GM19351 (cell line): ENCODE results near the gene PRDX3.
"Not testable (repeated sequence)": the region's sequence is repeated elsewhere in the genome, so short reads cannot be mapped to it uniquely, and the experiment has no call there.

Experiments used
- ATAC-seq: cut with Tn5 transposase; IDR thresholded peaks from one replicate; pipeline ENCODE4 v1.9.1; 2021; ENCODE audit warnings: mild to moderate bottlenecking, moderate library complexity; ENCODE audit not compliant: unreplicated experiment

The PRDX3 gene

DNA sequence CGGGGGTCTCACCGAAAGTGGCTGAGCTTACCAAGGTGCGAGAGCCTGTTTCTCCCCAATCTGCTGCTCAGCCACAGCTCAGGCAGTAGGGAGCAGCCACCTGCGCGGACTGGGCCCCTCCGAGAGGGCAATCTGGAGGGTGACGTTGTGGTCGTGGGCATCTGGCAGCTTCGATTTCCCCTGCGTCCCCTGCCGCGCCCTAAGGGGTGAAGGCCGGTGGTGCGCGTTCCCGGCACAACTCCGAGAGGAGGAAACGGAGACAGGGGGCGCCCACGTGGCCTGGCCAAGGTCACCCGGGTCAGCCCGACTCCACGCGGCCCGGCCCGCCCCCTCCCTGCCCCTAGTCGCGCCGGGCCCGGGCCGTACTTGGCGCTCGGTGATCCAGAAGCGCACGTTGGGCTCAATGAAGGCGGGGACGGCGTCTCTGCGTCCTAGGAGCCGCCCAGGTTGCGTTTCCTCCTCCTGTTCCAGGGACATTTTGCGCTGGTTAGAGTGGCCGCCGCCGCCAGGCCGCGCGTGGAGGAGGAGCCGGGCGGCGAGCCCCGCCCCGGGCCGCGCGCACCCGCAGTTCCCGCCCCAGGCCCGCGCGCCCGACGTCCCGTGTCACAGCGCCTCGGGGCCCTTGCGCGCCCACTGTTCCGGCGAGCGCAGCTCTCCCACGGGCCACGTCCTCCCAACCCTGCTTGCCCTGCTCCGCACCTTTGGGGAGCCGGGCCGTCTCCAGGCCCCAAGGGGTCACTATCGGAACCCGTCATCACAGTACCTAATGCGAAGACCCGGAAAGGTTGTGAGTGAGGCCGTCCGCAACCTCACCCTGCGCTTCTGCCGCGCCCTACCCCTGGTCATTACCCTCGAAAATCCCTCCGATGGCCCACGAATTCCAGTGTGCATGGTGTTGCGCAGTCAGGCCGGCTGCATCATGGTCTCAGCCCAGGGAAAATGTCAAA is 13.2 kb downstream of the PRDX3 start, which contains the start of gene SFXN4:
TSS of gene SFXN4 (minus strand) at position 544 of the 947 bp plus-strand sequence. CDS start at position 477, 67 bp downstream.
- ATAC-seq = peak; percentile 89

DNA sequence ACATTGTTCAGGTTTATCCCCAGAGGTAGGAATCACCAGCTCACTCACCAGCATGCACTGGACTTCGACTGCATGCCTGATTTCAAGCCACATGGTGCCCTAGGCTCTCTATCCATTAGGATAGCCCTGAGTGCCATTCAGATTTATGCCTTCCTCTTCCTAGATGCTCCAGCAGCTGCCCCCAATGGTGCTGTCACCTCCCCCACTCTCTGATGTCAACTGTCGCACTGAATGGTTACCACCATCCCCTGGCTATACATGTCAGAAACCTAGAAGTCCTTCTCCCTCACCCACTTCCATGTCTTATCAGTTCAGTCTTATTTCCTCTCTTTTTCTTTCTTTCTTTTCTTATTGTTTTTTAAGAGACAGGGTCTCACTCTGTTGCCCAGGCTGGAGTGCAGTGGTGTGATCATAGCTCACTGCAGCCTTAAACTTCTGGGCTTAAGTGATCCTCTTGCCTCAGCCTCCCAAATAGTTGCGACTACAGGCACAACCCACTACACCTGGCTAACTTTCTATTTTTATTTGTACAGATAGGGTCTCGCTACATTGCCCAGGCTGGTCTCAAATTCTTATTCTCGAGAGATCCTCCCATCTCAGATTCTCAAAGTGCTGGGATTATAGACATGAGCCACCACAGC is 16.0 kb downstream of the PRDX3 start:
- ATAC-seq = no peak

DNA sequence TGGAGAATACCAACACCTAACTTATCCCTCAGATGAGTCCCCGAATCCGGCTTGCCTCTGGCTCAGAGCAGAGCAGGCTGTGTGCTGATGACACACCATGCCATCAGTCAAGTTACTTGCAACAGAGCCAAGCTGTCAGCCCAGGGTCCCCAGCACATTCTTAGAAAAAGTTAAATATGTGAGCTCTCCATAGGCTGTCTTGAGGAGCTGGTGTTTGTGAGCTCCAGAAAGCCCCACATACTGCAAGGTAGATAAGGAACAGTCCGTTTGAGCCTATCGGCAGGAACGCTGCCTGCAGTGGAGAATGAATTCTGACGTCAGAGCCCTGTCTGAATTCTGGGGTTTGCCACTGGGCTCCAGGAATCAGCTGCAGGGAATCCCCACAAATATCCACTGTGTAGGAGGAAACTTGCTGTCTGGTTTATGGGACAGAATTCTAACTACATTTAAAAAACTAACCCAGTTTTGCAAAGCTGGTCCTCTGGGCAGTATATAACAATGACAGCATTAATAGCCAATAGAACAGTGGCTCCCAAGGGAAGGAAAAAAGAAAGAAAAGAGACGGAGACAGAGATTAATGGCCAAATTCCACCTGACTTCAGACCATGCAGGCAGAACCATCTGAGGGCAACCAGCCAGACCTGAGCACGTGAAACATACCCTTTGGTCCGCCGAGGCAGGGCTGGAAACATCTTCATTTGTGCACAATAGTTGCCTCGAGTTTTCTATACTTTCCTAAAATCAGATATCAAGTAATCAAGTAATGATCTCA is 16.7 kb downstream of the PRDX3 start:
- ATAC-seq = no peak

DNA sequence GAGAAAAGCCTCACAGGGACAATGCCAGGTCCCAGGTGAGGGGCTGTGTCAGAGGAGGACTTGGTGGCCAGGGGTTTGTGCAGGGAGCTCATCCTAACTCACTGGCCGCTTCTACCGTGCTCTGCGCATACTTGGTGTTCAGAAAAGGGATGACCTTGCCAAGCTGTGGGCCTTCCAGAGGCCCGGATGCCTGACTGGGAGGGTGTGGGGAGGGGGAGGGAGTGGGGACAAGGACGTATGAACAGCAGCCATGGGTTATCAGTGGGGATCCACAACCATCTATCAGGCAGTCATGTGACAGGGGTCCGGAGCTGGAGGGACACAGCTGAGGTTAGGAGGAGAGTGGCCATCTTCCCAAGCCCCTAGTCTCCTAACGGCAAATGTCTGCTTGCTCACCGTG is 19.3 kb downstream of the PRDX3 start:
- ATAC-seq = no peak

DNA sequence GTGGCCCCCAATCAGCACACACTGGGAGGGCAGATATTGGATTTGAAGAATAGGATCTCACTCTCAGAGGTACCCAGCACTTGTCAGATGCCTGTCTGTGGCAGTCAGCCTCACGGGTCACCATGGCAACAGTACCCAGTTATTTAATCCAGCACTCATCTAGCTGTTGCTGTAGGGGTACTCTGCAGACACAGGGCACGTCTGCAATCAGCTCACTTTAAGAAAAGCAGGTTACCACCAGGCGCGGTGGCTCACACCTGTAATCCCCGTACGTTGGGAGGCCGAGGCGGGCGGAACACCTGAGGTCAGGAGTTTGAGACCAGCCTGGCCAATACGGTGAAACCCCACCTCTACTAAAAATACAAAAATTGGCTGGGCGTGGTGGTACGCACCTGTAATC is 25.0 kb downstream of the PRDX3 start:
- ATAC-seq = no peak

DNA sequence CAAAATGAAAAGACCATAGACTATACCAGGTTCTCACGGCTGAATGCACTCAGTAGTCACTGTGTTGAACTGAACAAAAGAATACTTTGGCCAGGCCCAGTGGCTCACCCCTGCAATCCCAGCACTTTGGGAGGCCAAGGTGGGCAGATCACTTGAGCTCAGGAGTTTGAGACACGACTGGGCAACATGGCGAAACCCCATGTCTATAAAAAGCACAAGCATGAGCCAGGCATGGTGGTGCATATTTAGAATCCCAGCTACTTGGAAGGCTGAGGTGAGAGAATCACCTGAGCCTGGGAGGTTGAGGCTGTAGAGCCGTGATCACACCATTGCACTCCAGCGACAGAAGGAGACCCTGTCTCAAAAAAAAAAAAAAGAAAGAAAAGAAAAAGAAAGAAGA is 25.6 kb downstream of the PRDX3 start:
- no peak for ATAC-seq

DNA sequence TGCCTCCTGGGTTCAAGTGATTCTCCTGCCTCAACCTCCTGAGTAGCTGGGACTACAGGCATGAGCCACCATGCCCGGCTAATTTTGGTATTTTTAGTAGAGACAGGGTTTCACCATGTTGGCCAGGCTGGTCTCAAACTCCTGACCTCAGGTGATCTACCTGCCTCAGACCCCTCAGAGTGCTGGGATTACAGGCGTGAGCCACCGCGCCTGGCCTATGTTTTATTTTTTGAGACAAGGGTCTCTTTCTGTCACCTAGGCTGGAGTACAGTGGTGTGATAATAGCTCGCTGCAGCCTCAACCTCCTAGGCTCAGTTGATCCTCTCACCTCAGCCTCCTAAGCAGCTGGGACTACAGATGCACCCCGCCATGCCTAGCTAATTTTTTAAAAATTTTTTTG is 27.0 kb downstream of the PRDX3 start:
- ATAC-seq = not testable (repeated sequence)

DNA sequence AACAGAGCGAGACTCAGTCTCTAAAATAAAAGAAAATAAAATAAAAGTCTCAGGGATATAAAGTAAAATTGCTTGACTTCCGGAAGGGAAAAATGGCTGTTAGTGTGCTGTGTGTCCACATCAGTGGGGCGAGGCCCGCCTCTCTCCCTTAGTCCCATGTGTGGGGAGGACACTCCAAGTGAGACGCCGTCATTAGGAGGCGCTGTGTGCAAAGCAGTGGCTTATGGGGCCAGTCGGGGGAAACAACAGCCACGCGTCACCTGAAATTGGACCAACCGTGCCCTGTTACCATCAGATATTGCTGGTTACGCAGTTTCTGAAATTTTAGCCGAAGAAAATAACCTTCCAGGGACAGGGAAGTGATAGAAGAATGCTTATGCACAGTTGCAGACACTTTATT is 28.9 kb downstream of the PRDX3 start:
- no peak for ATAC-seq

DNA sequence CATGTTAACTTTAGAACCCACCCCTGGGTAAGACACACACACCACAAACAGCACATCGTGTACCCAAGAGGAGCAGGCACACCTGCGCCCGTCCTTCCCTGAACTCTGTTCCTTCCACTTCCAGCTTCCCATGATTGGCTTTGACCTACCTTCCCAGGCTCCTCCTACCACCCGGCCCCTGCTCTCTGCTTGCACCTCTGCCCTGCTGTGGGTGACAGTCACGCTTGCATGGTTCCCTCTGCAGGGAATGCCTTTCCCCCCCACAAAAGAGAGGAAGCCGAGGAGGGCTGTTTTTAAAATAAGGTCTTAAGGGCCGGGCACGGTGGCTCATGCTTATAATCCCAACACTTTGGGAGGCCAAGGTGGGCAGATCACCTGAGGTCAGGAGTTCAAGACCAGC is 29.5 kb downstream of the PRDX3 start:
- no peak for ATAC-seq

DNA sequence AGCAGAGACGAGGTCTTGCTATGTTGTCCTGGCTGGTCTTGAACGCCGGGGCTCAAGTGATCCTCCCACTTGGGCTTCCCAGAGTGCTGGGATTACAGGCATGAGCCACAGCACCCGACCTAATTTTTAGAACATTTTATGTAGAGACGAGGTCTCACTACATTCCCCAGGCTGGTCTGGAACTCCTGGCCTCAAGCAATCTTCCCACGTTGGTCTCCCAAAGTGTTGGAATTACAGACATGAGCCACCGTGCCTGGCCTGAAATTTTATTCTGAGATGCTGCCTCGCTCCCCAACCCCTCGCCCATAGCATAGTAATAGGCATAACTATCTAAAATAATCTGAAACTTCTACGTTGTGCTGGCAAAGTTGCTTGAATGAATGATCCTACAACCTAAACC is 35.0 kb downstream of the PRDX3 start:
- no peak for ATAC-seq

DNA sequence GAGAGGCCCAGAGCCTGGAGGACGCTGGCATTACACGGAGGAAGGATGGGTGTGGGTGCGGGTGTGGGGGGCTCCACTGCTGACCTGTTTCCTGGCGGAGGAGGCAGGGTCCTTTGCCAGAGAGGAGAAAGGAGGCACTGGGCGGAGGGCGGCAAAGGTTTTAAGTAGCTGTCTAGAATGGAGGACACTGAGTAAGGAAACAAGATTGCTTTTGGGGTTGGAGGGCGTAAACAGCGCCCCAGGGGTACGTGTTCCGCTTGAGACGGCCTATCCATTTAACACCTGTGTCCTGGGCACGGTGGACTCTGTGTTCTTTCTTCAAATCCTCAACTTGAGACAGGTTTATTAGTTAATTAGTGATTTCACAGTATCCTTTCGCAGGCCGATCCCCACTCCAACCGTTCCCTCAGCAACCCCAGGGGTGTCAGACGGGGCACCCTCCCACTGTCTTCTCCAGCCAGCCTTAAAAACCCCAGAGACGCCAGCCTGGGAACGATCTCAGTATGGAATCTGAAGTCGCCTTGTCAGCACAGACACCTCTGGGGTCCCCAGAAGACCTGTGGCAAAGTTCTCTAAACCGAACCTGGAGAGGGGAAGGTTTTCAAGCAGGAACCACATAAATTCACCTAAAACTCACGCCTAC is 37.9 kb downstream of the PRDX3 start:
- ATAC-seq = no peak

DNA sequence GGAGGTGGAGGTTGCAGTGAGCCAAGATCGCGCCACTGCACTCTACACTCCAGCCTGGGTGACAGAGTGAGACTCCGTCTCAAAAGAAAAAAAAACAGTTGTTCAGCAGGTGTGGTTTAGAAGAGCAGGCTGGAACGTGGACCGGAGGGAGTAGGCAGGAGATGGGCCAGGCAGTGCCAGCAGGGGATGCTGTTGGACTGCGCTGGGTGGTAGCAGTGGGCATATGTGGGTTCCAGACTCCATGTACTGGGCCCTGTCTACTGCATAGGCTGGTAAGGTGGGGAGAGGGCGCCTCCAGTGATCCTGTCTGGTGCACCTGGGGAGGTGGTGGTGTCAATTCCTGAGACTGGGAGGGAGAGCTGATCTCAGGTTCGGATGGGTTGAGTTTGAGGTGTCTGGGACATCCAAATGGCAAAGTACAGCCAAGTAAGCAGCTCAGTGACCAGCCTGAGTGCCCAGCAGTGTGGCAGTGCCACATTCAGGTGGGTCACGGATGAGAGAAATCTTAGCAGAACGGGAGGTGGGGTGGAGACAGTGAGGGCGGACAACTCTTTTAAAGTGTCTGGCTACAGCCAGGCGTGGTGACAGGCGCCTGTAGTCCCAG is 39.0 kb downstream of the PRDX3 start:
- ATAC-seq = no peak

DNA sequence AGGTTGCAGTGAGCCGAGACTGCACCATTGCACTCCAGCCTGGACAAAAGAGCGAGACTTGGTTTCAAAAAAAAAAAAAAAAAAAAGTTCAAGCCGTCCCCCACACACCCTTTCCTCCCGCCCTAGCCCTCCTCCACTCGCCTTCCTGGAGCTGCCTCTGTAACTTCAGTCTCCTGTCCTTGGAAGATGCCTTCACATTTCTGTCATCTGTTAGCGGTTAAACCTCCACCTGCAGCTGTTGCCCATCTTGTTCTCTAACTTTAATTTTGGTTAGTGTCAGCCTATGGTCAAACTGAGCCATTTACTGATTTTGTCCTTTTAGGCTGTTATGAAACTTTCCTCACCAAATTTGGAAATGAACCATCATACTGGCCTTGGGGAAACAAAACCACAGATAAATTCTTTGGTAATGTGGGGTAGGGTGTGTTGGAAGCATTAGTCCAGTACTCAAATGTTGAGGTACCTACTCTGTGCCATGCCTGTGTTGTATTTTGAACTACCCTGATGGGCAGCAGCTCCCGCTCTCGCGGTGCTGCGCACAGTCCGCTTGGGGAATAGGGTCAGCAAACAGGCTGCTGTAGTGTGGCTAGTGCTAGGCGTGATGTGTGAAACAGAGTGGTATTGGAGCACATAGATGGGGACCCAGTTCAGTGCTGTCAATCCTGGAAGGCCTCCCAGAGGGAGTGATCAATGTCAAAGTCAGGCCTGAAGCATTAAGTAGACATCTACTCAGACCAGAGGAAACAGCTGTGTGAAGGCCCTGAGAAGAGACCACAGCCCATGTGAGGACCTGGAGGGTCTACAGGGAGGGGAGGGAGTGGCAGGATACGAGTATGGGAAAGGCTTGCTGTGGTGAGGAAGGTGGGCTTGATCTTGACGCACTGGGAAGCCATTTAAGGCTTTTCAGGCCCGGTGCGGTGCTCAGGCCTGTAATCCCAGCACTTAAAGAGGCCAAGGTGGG is 40.0 kb downstream of the PRDX3 start:
- no peak for ATAC-seq

DNA sequence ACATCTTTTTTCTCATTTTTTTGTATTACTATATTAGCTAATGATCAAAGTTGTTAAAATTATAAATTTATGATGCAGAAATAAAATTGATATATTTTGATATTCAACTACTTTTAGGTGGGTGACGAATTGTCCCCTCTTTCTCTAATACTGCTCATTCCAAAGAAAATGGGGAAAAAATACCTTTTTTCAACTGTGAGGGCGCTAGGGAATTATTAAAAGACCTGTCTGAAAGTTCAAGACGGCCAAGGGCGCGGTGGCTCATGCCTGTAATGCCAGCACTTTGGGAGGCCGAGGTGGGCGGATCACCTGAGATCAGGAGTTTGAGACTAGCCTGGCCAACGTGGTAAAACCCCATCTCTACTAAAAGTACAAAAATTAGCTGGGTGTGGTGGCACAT is 40.7 kb downstream of the PRDX3 start:
- not testable (repeated sequence) for ATAC-seq

DNA sequence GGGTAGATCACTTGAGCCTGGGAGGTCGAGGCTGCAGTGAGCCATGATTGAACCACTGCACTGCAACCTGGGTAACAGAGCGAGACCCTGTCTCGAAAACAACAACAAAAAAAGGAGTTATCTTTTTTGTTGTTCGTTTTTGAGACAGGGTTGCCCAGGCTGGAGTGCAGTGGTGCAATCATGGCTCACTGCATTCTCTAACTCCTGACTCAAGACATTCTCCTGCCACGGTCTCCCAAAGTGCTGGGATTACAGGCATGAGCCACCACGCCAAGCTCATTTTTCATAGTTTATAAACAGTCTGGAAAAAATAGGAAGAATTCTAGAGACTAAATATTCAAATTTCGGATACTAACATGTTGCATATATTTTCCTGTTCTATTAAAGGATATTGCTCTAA is 42.5 kb downstream of the PRDX3 start:
- ATAC-seq = no peak

DNA sequence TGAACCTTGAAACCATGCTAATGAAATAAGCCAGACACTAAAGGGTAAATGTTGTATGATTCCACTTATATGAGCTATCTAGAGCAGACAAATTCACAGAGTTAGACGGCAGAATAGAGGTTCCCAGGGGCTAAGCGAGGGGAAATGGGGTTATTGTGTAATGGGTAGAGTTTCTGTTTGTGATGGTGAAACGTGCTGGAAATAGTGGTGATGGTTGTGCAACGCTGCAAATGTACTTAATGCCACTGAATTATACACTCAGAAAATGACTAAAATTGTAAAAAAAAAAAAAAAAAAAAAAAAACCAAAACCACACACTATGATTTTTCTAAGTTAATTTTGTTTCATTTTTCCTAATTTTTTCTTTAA is 43.1 kb downstream of the PRDX3 start:
- ATAC-seq = no peak

DNA sequence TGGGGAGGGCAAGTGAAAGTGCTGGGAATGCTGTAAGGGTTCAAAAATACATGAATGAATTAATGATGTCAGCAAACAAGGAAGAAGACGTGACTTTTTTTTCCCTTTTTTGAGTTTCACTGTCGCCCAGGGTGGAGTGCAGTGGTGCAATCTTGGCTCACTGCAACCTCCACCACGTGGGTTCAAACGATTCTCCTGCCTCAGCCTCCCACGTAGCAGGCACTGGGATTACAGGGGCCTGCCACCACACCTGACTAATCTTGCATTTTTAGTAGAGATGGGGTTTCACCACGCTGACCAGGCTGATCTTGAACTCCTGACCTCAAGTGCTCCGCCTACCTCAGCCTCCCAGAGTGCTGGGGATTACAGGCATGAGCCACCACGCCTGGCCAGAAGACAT is 44.7 kb downstream of the PRDX3 start:
- no peak for ATAC-seq

DNA sequence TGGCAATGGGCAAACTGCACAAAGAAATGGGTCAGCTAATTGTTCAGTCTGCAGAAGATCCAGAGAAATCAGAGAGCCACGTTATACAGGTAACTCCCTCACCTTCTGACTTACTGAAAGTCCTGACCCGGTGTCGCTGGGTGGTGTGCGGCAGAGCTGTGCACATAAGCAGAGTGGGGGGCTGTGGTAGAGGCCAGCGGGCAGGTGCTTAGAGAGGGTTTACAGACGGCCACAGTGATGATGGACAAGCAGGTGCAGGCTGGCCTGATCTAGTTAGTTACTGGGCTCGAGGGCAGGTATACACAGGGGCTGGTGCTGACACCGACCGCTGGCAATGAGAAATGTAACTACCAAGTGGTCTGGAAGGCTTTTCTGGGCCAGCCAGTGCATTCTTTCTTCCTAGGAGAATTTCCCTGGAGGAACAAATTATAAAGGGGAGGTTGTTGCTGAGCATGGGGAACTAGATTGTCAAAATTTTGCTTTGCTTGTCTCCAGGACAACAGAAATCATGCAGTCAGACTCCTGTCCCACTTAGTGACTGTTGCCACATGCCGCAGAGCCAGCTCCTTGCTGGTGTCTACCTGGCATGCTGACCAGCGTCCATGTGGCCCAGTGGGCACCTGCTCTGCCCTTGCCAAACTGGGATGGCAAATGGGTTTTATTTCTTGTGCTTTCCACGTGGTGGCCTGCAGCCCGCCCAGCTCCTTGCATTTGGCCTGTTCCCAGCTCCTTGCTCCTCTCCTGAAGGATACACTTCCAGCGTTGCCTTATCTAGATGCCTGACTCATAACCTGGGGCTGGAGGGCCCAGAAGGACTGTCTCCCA is 45.9 kb downstream of the PRDX3 start:
- ATAC-seq = no peak
